ENCODE measurements around the gene RBM23. TPM values are rescaled to one million over a fixed set of nuclear protein-coding genes. Genes with fewer than 3 reads are reported as not detected.

The RBM23 gene
- total RNA-seq, 1 experiment from 2014 or later = 78.9 TPM

- Histone ChIP-seq H3K9ac (ENCODE audit: low read length) (no peak overlapping the region), H3K36me3 (ENCODE audit: low read depth, low read length) (peaks cover 10% of the 10 kb centered on the region), H2AFZ (ENCODE audit: low read length) (no peak overlapping the region), H3F3A (ENCODE audit: low read length, unreplicated experiment) (no peaks in the 10 kb centered on the region), H4K20me1 (ENCODE audit: low read length) (no peaks in the 10 kb centered on the region), H3K27ac (ENCODE audit: low read length) (peak overlapping the region; percentile 58), H3K79me2 (ENCODE audit: low read length) (no peaks in the 10 kb centered on the region), H3K4me1 (ENCODE audit: insufficient read depth, low read length) (peaks cover 34% of the 10 kb centered on the region), H3K4me3 (ENCODE audit: low read length) (no peak overlapping the region), H3K9me2 (replicated peaks; ENCODE audit: low read length) (no peaks in the 10 kb centered on the region), H3K4me2 (ENCODE audit: low read length) (no peak overlapping the region), H3K9me3 (ENCODE audit: low read length) (no peaks in the 10 kb centered on the region), H3K27me3 (ENCODE audit: low read length) (no peaks in the 10 kb centered on the region)
- no TSS peak for BruUV-seq (replicated peaks)
- CTCF ChIA-PET = no interaction called here
- DNase-seq = no peak
- TF ChIP-seq EZH2phosphoT487 (IDR thresholded peaks at IDR 0.05; ENCODE audit: borderline replicate concordance, low read length) = no peak
- no peak for TF ChIP-seq EZH2 (IDR thresholded peaks at IDR 0.05; ENCODE audit: low read length, unreplicated experiment)
- TF ChIP-seq CTCF (conservative IDR thresholded peaks at IDR 0.05; ENCODE audit: low read depth, low read length) = no peak
- ATAC-seq = no peak
- intact Hi-C loops (cut with micrococcal nuclease) = no loop called here
- POLR2A ChIA-PET (ENCODE audit: unreplicated experiment) = no interaction called here
These were observed 71.1 kb downstream of the RBM23 start for GRCh38 chr14:22847661-22848341.

DNA sequence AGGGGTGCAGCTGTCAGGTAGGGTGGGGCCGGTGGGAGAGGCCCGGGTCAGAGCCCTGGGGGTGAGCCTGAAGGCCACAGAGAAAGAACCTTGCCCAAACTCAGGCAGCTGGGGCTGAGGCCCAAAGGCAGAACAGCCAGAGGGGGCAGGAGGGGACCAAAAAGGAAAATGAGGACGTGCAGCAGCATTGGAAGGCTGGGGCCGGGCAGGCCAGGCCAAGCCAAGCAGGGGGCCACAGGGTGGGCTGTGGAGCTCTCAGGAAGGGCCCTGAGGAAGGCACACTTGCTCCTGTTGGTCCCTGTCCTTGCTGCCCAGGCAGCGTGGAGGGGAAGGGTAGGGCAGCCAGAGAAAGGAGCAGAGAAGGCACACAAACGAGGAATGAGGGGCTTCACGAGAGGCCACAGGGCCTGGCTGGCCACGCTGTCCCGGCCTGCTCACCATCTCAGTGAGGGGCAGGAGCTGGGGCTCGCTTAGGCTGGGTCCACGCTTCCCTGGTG lies 72.1 kb downstream of the RBM23 start:
- Histone ChIP-seq H3K27ac (ENCODE audit: low read length) (no peak overlapping the region), H3K4me2 (ENCODE audit: low read length) (no peak overlapping the region), H3K4me3 (ENCODE audit: low read length) (no peak overlapping the region), H3K9me2 (replicated peaks; ENCODE audit: low read length) (no peaks in the 10 kb centered on the region), H3F3A (ENCODE audit: low read length, unreplicated experiment) (no peaks in the 10 kb centered on the region), H3K9me3 (ENCODE audit: low read length) (no peaks in the 10 kb centered on the region), H3K36me3 (ENCODE audit: low read depth, low read length) (peaks cover 19% of the 10 kb centered on the region), H4K20me1 (ENCODE audit: low read length) (no peaks in the 10 kb centered on the region), H3K27me3 (ENCODE audit: low read length) (no peaks in the 10 kb centered on the region), H3K79me2 (ENCODE audit: low read length) (no peaks in the 10 kb centered on the region), H3K4me1 (ENCODE audit: insufficient read depth, low read length) (peaks cover 25% of the 10 kb centered on the region), H3K9ac (ENCODE audit: low read length) (no peak overlapping the region), H2AFZ (ENCODE audit: low read length) (no peak overlapping the region)
- TSS peak; percentile 18 for BruUV-seq (replicated peaks)
- DNase-seq (no peak), ATAC-seq (no peak)
- ChIA-PET POLR2A (ENCODE audit: unreplicated experiment) (no interaction called here), CTCF (no interaction called here)
- no peak for TF ChIP-seq CTCF (conservative IDR thresholded peaks at IDR 0.05; ENCODE audit: low read depth, low read length)
- TF ChIP-seq EZH2phosphoT487 (IDR thresholded peaks at IDR 0.05; ENCODE audit: borderline replicate concordance, low read length) = no peak
- TF ChIP-seq EZH2 (IDR thresholded peaks at IDR 0.05; ENCODE audit: low read length, unreplicated experiment) = no peak
- intact Hi-C loops (cut with micrococcal nuclease) = no loop called here

- H3K9ac ChIP-seq (ENCODE audit: low read length) = no peak overlapping the region
- BruUV-seq (replicated peaks) = no TSS peak
- H2AFZ ChIP-seq (ENCODE audit: low read length) = no peak overlapping the region
- peaks cover 24% of the 10 kb centered on the region for H3K36me3 ChIP-seq (ENCODE audit: low read depth, low read length)
- H3K4me3 ChIP-seq (ENCODE audit: low read length) = no peak overlapping the region
- no peaks in the 10 kb centered on the region for H3K9me3 ChIP-seq (ENCODE audit: low read length)
- intact Hi-C loops (cut with micrococcal nuclease) = no loop called here
- H3K4me1 ChIP-seq (ENCODE audit: insufficient read depth, low read length) = peaks cover 16% of the 10 kb centered on the region
- no peak for DNase-seq
- ATAC-seq = no peak
- no peak overlapping the region for H3K4me2 ChIP-seq (ENCODE audit: low read length)
- H4K20me1 ChIP-seq (ENCODE audit: low read length) = no peaks in the 10 kb centered on the region
- no peaks in the 10 kb centered on the region for H3K9me2 ChIP-seq (replicated peaks; ENCODE audit: low read length)
- H3K27me3 ChIP-seq (ENCODE audit: low read length) = no peaks in the 10 kb centered on the region
- H3F3A ChIP-seq (ENCODE audit: low read length, unreplicated experiment) = no peaks in the 10 kb centered on the region
- no peaks in the 10 kb centered on the region for H3K79me2 ChIP-seq (ENCODE audit: low read length)
- CTCF ChIA-PET = no interaction called here
- TF ChIP-seq EZH2 (IDR thresholded peaks at IDR 0.05; ENCODE audit: low read length, unreplicated experiment) = no peak
- TF ChIP-seq EZH2phosphoT487 (IDR thresholded peaks at IDR 0.05; ENCODE audit: borderline replicate concordance, low read length) = no peak
- TF ChIP-seq CTCF (conservative IDR thresholded peaks at IDR 0.05; ENCODE audit: low read depth, low read length) = no peak
- POLR2A ChIA-PET (ENCODE audit: unreplicated experiment) = no interaction called here
- no peak overlapping the region for H3K27ac ChIP-seq (ENCODE audit: low read length)
These were observed 72.9 kb downstream of the RBM23 start for GRCh38 chr14:22845821-22846625.

Data from PC-3 (cell line).